ENCODE results near the gene AIP. TPM values are rescaled to one million over a fixed set of nuclear protein-coding genes. Genes with fewer than 3 reads are reported as not detected.
"Not testable (repeated sequence)": the region's sequence is repeated elsewhere in the genome, so short reads cannot be mapped to it uniquely, and the experiment has no call there.

Gene AIP
- total RNA-seq, 2 experiments from 2014 or later: 161 to 166 TPM

DNA sequence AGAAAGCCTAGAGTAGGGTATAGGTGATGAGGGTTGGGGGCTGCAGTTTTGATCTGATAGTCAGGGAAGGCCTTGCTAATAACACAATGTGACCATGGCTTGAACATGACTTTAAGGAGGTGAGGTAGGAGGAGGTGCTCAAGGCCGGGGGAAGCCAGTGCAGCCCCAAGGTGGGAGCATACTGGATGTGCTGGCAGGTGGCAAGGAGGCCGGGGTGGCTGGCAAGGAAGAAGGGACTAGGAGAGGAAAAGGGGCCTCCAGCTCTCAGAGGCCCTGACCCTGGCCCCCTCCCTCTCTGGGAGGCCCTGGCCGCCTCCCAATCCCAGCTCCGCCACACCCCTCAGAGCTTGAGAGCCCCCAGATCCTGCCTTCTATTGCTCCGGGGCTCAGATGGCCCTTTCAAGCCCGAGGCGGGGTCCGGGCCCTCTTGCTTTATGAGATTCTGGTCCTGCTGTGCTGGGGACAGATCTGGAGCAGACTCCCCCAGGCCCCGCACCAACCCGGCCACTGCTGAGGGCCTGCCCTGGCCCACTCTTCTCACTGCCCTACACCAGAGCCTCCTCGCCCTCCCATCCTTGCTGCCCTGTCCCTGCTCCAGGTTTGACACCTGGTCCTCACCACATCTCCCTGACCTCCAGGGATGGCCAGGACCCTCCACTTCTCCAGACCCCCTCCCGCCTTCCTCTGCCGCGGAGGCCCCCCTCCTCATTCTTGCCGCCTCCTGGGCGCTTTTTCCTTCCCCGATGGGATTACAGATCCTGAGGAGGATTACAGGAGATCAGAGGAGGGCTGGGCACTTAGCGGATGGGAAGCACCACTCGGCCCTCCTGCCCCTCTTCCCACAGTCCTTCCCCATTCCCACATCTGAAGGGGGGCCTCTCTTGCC, 20.5 kb downstream of the AIP start:
- Mint-ChIP-seq H3K4me1 (peaks cover 32% of the 10 kb centered on the region), H3K27me3 (no peaks in the 10 kb centered on the region), H3K27ac (peak overlapping the region; percentile 68), H3K9me3 (no peaks in the 10 kb centered on the region), H3K4me3 (peak overlapping the region; percentile 70), H3K36me3 (peaks cover 26% of the 10 kb centered on the region)
- POLR2A ChIA-PET: interaction anchor here (4.7 kb wide), 1 partner anchor 18 kb away, joined by 35 read pairs; the partner anchor contains the start of gene AIP
- ATAC-seq (ENCODE audit: low read depth): no peak
- no peak for DNase-seq

DNA sequence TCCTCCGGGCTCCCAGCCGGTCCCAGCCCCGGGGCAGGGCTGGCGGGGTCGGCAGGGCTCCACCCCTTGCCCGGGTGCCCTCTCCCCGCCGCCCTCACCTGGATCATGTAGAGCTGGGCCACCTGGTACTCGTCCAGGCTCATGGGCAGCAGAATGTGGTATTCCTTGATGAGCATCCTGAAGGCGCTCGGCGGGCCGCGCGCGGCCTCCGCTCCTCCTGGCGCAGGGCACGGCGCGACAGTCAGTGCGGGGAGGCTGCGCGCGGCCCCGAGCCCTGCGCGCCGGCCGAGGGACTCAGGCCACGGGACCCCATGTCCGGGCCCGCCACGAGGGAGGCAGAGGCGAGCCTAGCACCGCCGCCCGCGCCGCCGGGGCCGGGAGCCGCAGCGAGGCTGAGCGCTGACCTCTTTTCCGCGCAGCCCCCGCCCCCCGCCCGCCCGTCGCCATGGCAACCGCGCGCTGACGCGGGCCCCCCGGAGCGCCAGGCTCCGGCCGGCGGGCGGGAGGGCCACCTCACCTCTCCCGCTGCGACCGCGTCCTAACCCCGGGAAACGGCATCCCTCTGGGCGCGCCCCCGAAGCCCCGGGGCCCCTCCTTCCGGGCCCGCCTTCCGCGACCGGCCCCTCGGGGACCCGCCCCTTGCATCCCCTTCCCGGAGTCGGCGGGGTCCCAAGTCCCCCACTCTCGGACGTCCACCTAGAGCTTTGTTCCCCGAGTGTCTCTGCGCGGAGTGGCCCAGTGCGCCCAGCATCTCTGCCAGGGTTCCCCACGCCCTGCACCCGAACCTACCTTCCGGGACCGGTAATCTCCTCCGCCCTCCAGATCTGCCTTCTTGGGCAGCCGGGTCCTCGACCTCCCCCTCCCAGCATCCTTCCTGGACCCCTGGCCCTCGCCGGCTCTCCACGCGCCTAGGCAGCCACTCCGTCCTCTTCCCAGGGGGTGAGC, 21.5 kb downstream of the AIP start:
- Mint-ChIP-seq H3K36me3 (peaks cover 26% of the 10 kb centered on the region), H3K4me1 (peaks cover 37% of the 10 kb centered on the region)

DNA sequence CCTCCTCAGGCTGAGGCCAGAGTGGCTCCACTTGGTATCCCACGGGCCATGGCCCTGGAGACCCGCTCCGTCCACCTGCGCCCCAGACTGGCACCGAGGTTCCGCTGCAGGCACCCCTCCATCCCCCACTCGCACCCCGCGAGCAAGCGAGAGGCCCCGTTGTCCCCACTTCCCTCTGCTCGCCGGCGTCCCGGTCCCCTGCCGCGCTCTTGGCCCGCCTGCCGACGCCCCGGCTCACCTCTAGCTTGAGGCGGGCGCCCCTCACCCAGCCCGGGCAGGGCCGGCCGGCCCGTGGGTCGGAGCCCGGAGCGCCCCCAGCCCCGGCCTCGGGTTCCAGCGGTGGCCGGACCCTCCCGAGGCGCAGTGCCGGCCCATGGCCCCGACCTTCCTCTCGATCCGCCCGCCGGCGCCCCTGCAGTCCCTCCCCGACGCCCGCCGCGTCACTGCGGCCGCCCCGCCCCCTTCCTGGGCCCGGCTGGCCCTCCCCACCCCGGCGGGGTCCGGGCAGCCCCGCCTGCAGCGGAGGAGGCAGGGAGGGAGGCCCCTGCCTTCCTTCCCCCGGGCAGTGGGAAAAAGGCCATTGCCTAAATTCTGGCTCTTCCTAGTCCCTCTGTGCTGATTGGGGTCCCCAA, 22.2 kb downstream of the AIP start, which contains the start of gene PITPNM1:
Gene PITPNM1 (minus strand): TSS at position 414 of the 632 bp plus-strand sequence. CDS start 1,183 bp downstream, outside the sequence.
- peaks cover 40% of the 10 kb centered on the region for H3K4me1 Mint-ChIP-seq
- peak within 1 kb of the TSS; percentile 93 for H3K4me3 Mint-ChIP-seq
- peak within 1 kb of the TSS; percentile 94 for H3K27ac Mint-ChIP-seq
- H3K27me3 Mint-ChIP-seq: peaks cover 4% of the 10 kb centered on the region
- POLR2A ChIA-PET: interaction anchor here (0.8 to 4.7 kb wide), 14 partner anchors 13 to 265 kb away, joined by 3 to 39 read pairs (median 5); partner anchors contain the start of genes AIP, PPP1CA, PTPRCAP and TBC1D10C
- H3K36me3 Mint-ChIP-seq: peaks cover 22% of the 10 kb centered on the region
- DNase-seq (peak; percentile 91), ATAC-seq (ENCODE audit: low read depth) (peak; percentile 9)
- H3K9me3 Mint-ChIP-seq: no peaks in the 10 kb centered on the region

More for the DNA sequence above, 21.5 kb downstream of the AIP start:
- ATAC-seq (ENCODE audit: low read depth) (no peak), DNase-seq (peak; percentile 71)
- Mint-ChIP-seq H3K4me3 (peak overlapping the region; percentile 93), H3K9me3 (no peaks in the 10 kb centered on the region), H3K27ac (peak overlapping the region; percentile 81), H3K27me3 (no peaks in the 10 kb centered on the region)
- POLR2A ChIA-PET: interaction anchor here (0.6 to 4.7 kb wide), 9 partner anchors 12 to 264 kb away, joined by 4 to 39 read pairs (median 9); partner anchors contain the start of genes AIP, POLD4, PPP1CA and PTPRCAP

DNA sequence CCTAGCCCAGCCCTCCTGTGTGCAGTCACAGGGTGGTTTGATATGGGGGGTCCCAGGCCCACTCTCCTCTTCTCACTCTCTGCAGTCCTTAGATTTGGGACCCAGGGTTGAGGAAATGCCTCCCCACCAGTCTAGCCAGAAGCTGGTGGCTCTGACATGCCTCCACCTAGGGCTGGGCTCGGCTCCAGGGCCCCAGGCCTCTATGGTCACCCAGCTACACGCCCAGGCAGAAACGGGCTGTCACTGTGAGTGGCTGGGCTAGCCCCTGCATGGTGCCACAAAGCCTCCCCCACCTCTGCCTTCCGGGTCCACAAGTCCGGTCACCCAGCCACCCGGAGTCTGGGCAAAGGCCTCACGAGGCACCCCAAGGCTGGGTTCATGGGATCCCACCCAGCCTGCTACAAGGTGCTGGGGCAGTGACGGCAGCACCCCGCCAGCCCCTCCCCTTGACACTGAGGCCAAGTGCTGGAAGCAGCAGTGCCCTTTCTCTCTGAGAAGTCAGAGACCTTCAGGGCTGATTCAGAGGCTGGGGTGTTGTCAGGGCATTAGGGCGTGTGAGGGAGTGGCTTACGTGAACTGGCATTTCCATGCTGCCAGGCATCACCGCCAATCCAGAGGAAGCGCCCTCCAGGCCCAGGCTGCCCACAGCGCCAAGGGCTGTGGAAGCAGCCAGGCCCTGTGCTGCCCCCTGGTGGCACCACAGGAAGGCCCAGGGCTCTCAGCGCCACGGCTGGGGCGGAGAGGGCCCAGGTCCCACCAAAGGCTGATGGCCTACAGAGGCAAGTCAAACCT, 23.0 kb downstream of the AIP start:
- peaks cover 5% of the 10 kb centered on the region for H3K27me3 Mint-ChIP-seq
- peak; percentile 40 for ATAC-seq (ENCODE audit: low read depth)
- peaks cover 37% of the 10 kb centered on the region for H3K4me1 Mint-ChIP-seq
- DNase-seq: peak; percentile 94
- H3K9me3 Mint-ChIP-seq: no peaks in the 10 kb centered on the region
- peak overlapping the region; percentile 93 for H3K4me3 Mint-ChIP-seq
- POLR2A ChIA-PET: interaction anchor here (0.8 to 4.7 kb wide), 14 partner anchors 14 to 265 kb away, joined by 3 to 39 read pairs (median 5); partner anchors contain the start of genes AIP, PPP1CA, PTPRCAP and TBC1D10C
- H3K36me3 Mint-ChIP-seq: peaks cover 15% of the 10 kb centered on the region
- H3K27ac Mint-ChIP-seq: peak overlapping the region; percentile 94

DNA sequence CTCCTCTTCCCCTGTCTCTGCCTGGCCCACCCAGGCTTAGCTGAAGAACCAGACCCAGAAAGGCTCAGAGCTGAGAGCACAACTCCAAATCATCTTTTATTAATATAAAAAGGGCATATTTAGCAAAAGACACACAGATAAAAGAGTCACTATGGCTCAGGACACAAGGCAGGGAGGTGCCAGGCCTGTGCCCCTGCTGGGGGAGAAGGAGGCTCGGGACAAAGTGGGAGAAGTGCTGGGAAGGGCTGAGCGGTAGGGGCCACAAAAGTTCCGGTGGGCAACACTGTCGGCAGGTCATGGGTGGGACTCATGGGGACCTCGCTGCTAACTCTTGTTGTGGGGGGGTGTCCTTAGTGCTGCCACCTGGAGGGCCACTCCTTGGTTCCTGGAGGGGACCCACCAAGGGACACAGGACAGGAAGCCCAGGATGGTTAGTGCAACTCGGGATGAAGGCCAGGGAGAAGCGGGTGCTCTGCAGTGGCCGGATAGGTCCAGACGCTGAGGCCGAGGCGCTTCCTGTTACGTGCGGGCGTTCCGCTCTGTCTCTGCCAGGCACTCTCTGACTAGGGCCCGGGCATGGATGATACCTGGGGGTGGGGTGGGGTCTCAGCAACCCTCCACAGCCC, 23.7 kb downstream of the AIP start:
- ATAC-seq (ENCODE audit: low read depth) (no peak), DNase-seq (no peak)
- POLR2A ChIA-PET: interaction anchor here (1.1 to 2.8 kb wide), 6 partner anchors 69 to 115 kb away, joined by 4 to 39 read pairs (median 9); partner anchors contain the start of genes PPP1CA, PTPRCAP and TBC1D10C
- Mint-ChIP-seq H3K9me3 (no peaks in the 10 kb centered on the region), H3K4me3 (peak overlapping the region; percentile 93), H3K27me3 (peaks cover 12% of the 10 kb centered on the region), H3K36me3 (peaks cover 9% of the 10 kb centered on the region), H3K27ac (peak overlapping the region; percentile 94), H3K4me1 (peaks cover 33% of the 10 kb centered on the region)

DNA sequence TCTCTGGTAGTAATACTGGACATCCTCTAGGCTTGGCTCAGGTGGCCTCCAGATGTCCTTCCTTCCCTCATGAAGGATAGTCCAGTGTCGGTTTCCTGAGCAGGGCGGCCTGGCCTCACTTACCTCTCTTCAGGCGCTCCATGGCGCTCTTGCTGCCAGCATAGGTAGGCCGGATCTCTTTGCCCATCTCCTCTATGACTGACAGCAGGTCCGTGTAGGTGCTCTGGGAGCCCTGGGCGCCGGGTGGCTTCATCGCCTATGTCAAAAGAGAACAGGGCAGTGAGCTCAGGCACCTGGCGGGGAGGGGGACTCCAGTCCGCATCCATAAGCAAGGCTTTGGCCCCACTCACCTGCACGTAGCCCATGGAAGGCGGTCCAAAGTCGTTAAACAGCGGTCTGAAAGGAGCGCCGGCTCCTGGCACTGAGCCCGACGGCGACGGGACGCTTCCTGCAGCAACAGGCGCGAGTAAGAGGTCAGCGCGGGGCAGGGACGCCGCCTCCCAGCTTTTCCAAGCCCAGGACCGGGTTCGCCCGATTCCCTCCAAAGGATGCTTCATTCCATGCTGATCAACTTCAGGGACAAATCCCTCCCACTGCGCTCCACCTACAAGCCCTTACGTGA, 24.5 kb downstream of the AIP start:
- DNase-seq: no peak
- Mint-ChIP-seq H3K27ac (peak overlapping the region; percentile 94), H3K36me3 (peaks cover 9% of the 10 kb centered on the region), H3K9me3 (no peaks in the 10 kb centered on the region), H3K4me1 (peaks cover 33% of the 10 kb centered on the region), H3K27me3 (peaks cover 14% of the 10 kb centered on the region), H3K4me3 (peak overlapping the region; percentile 93)
- no peak for ATAC-seq (ENCODE audit: low read depth)
- POLR2A ChIA-PET: interaction anchor here (0.9 to 1.6 kb wide), 8 partner anchors 24 to 116 kb away, joined by 3 to 9 read pairs (median 4); partner anchors contain the start of genes AIP, PPP1CA, PTPRCAP and RPS6KB2

DNA sequence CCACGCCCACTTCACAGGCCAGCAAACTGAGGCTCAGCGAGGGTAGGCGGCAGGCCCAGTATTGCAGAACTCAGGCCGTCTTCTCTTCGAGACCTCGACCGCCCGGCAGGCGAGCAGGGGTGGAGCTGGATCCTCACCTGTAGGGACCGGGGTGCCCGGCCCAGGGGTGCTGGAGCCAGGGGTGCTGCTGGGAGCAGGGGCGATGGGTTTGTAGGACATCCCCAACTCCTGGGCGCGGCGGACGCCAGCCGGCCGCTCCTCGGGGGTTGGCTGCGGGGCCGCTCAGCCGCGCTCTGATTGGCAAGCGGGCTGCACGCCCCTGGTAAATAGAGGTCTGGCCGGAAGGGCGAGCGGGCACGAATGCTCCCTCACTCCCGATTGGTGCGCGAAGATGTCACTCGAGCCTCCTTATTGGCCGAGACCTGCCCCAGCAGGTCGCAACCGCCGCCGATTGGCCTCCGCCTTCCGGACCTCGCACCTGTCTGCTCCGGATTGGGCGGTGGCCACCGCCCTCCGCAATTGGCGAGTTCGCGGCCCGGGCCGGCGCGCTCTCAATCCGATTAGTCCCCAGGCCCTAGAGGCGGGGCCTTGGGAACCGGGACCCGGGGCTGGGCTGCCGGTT, 25.1 kb downstream of the AIP start, which contains the start of gene CDK2AP2:
Gene CDK2AP2 (minus strand): TSS at position 299 of the 622 bp plus-strand sequence. CDS start 80 bp downstream, at position 219.
- DNase-seq: peak; percentile 94
- Mint-ChIP-seq H3K36me3 (peaks cover 7% of the 10 kb centered on the region), H3K4me3 (peak within 1 kb of the TSS; percentile 93), H3K27me3 (peaks cover 14% of the 10 kb centered on the region), H3K27ac (peak within 1 kb of the TSS; percentile 94), H3K4me1 (peaks cover 28% of the 10 kb centered on the region), H3K9me3 (no peaks in the 10 kb centered on the region)
- peak; percentile 82 for ATAC-seq (ENCODE audit: low read depth)
- POLR2A ChIA-PET: interaction anchor here (0.9 to 1.6 kb wide), 8 partner anchors 25 to 117 kb away, joined by 3 to 9 read pairs (median 4); partner anchors contain the start of genes AIP, PPP1CA, PTPRCAP and RPS6KB2

DNA sequence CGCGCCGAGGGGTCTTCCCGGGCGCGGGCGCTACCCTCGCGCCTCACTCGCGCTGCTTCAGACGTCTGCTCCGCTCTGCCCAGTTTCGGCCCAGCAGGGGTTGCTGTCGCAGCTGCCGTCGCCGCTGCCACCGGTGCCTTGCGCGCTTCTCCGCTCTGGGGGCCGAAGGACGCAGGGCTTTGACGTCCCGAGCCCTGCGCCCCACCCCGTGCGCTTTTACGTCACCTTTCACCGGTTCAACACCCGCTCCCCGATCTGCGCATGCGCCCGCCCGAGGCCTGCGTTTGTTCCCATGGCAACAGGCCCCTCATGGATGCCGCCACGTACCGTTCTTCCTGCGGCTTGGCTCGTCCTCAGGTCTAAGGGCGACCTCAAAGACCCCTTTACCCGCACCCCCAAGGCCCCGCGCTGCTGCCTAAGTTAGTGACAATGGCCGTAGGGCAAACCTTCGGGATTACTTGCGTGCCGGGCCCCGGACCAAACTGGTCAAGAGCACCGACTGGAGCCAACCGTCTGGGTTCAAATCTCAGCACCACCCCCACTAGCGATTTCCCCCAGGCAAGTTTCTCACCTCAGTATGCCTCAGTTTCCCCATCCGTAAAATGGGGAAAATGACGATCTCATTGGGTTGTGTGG, 25.8 kb downstream of the AIP start:
- no peaks in the 10 kb centered on the region for H3K9me3 Mint-ChIP-seq
- peaks cover 24% of the 10 kb centered on the region for H3K4me1 Mint-ChIP-seq
- peak; percentile 41 for ATAC-seq (ENCODE audit: low read depth)
- H3K27ac Mint-ChIP-seq: peak overlapping the region; percentile 85
- peaks cover 14% of the 10 kb centered on the region for H3K27me3 Mint-ChIP-seq
- H3K36me3 Mint-ChIP-seq: peaks cover 5% of the 10 kb centered on the region
- peak overlapping the region; percentile 93 for H3K4me3 Mint-ChIP-seq
- POLR2A ChIA-PET: interaction anchor here (1.0 to 1.6 kb wide), 5 partner anchors 25 to 117 kb away, joined by 4 to 9 read pairs (median 5); partner anchors contain the start of genes AIP, PPP1CA, RPS6KB2 and TBC1D10C
- DNase-seq: peak; percentile 99

DNA sequence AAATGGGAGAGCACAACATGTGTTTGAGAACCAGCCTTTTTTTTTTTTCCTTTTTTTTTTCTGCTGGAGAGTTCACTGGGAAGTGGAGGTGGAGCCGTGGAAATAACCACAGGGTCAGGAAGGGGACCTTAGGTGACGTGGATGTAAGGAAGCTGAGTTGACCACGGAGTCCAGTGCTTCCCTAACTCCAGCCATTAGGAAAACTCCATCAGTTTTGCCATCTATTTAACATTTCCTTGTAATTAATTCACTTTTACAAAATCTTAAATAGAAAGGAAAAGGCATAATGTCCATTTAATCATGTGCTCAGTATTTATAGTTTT, 27.2 kb downstream of the AIP start:
- Mint-ChIP-seq H3K27me3 (peaks cover 23% of the 10 kb centered on the region), H3K27ac (no peak overlapping the region), H3K4me1 (peaks cover 23% of the 10 kb centered on the region), H3K36me3 (peaks cover 5% of the 10 kb centered on the region), H3K9me3 (no peaks in the 10 kb centered on the region), H3K4me3 (no peak overlapping the region)
- POLR2A ChIA-PET: no interaction called here
- ATAC-seq (ENCODE audit: low read depth): no peak
- no peak for DNase-seq

DNA sequence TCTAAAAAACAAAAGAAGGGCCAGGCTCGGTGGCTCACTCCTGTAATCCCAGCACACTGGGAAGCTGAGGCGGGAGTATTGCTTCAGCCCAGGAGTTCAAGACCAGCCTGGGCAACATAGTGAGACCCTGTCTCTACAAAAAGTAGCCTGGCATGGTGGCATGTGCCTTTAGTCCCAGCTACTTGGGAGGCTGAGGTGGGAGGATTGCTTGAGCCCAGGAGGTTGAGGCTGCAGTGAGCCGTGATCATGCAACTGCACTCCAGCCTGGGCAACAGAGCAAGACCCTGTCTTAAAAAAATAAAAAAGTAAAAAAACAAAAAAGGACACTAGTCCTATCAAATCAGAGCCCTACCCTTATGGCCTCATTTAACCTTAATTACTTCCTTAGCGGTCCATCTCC, 28.7 kb downstream of the AIP start:
- H3K27ac Mint-ChIP-seq; H3K36me3 Mint-ChIP-seq; DNase-seq; H3K9me3 Mint-ChIP-seq; ATAC-seq (ENCODE audit: low read depth); POLR2A ChIA-PET; H3K4me3 Mint-ChIP-seq: not testable (repeated sequence)
- Mint-ChIP-seq H3K4me1 (peaks cover 15% of the 10 kb centered on the region), H3K27me3 (peaks cover 31% of the 10 kb centered on the region)

Measured in activated naive CD8-positive, alpha-beta T cell treated with anti-CD3 and anti-CD28 coated beads, Interleukin-2, amount 10 ng/mL, durations not matched to agents 7 days and 5 days (primary cell).